SU-DHL-6 (cell line): ENCODE results near the gene GRIK4.

Source experiments
- H2AFZ ChIP-seq: fragments of 200-600 bp; sonication (generic); 2 replicates; pipeline ENCODE4 v1.6.1; 2014; ENCODE audit warnings: low read depth, mild to moderate bottlenecking, moderate library complexity, mixed read lengths, antibody characterized with exemption, low read length; ENCODE audit not compliant: severe bottlenecking
- H3F3A ChIP-seq: fragments of 200-600 bp; shearing (Covaris generic); 2 replicates; pipeline ENCODE4 v1.6.0; 2016; ENCODE audit warnings: antibody characterized with exemption, mild to moderate bottlenecking; ENCODE audit not compliant: insufficient read depth
- H3K27ac ChIP-seq: fragments of 200-600 bp; sonication (generic); 2 replicates; pipeline ENCODE4 v1.5.1; 2016; ENCODE audit warnings: low read depth, mild to moderate bottlenecking, low read length, moderate library complexity, mixed read lengths
- H3K27me3 ChIP-seq: fragments of 200-600 bp; sonication (generic), shearing (Covaris generic); 2 replicates; pipeline ENCODE4 v1.6.0; 2014; ENCODE audit warnings: mild to moderate bottlenecking, low read length
- H3K36me3 ChIP-seq: fragments of 200-600 bp; sonication (generic); 2 replicates; pipeline ENCODE4 v1.6.1; 2014; ENCODE audit warnings: mild to moderate bottlenecking, low read length, mixed read lengths
- H3K4me2 ChIP-seq: fragments of 300-600, 200-600 bp; shearing (Covaris generic), sonication (generic); 2 replicates; pipeline ENCODE4 v1.6.0; 2014; ENCODE audit warnings: low read length, low read depth, mild to moderate bottlenecking; ENCODE audit not compliant: poor library complexity, severe bottlenecking
- H3K4me3 ChIP-seq: fragments of 200-600 bp; sonication (generic); 2 replicates; pipeline ENCODE4 v1.5.1; 2014; ENCODE audit warnings: antibody characterized with exemption, low read length, mild to moderate bottlenecking, mixed read lengths; ENCODE audit not compliant: insufficient read depth, poor library complexity, severe bottlenecking
- H3K79me2 ChIP-seq: fragments of 200-600 bp; sonication (generic); 2 replicates; pipeline ENCODE4 v1.6.1; 2014; ENCODE audit warnings: mild to moderate bottlenecking, low read length, moderate library complexity; ENCODE audit not compliant: insufficient read depth
- H3K9ac ChIP-seq: fragments of 200-600 bp; sonication (generic); 2 replicates; pipeline ENCODE4 v1.7.0; 2014; ENCODE audit warnings: mild to moderate bottlenecking, low read length
- H3K9me2 ChIP-seq: fragments of 200-600 bp; sonication (generic); replicated peaks from 2 replicates; pipeline ENCODE4 v1.6.1; 2014; ENCODE audit warnings: low read length; ENCODE audit not compliant: insufficient read depth
- H3K9me3 ChIP-seq: fragments of 200-600 bp; sonication (generic); 2 replicates; pipeline ENCODE4 v1.6.1; 2014; ENCODE audit warnings: low read length, mixed read lengths; ENCODE audit not compliant: insufficient read depth
- H4K20me1 ChIP-seq: fragments of 200-600 bp; sonication (generic); 2 replicates; pipeline ENCODE4 v1.6.1; 2014; ENCODE audit warnings: low read depth, mild to moderate bottlenecking, antibody characterized with exemption, low read length, moderate library complexity, mixed read lengths
- CTCF ChIP-seq: fragments of 200-600 bp; sonication (generic); IDR thresholded peaks from one replicate; pipeline ENCODE4 v1.5.1; 2017; ENCODE audit warnings: antibody characterized with exemption, mild to moderate bottlenecking, low read length, moderate library complexity; ENCODE audit not compliant: insufficient read depth, poor library complexity, severe bottlenecking
- EZH2phosphoT487 ChIP-seq: fragments of 200-600 bp; sonication (generic), shearing (Covaris generic); conservative IDR thresholded peaks from 2 replicates; pipeline ENCODE4 v1.6.1; 2018; ENCODE audit warnings: mild to moderate bottlenecking, antibody characterized with exemption, low read length, moderate library complexity, mixed read lengths

The GRIK4 gene

GRCh38 chr11:120662071-120662676 is 150.6 kb downstream of the GRIK4 start:
- Histone ChIP-seq H3K79me2 (no peaks in the 10 kb centered on the region), H3K9me2 (no peaks in the 10 kb centered on the region), H4K20me1 (no peaks in the 10 kb centered on the region), H3K27ac (no peak overlapping the region), H3K9me3 (no peaks in the 10 kb centered on the region), H2AFZ (no peak overlapping the region), H3K27me3 (no peaks in the 10 kb centered on the region), H3K4me2 (no peak overlapping the region), H3K4me3 (no peak overlapping the region), H3F3A (no peaks in the 10 kb centered on the region), H3K36me3 (no peaks in the 10 kb centered on the region), H3K9ac (no peak overlapping the region)
- TF ChIP-seq EZH2phosphoT487 (no peak), CTCF (no peak)

DNA sequence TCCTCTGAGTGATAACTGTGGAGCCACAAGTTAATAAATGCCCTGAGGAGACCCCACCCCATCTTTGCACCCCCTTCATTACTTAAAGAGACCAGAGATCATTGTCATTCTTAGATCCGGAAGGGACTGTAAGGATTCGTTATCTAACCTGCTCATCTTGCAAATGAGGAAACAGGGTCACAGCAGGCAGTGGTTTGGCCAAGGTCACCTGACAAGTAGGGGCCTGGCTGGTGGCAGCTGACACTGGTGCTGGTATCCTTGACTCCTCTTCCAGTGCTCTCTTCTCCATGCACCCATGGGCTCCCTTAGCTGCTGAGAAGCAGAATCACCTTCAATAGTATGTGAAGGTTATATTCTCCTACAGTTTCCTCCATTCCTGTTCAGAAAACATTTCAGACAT is 151.6 kb downstream of the GRIK4 start:
- H3K9me2 ChIP-seq = no peaks in the 10 kb centered on the region
- H3K27me3 ChIP-seq = no peaks in the 10 kb centered on the region
- H3K9me3 ChIP-seq = no peaks in the 10 kb centered on the region
- no peak overlapping the region for H3K9ac ChIP-seq
- H4K20me1 ChIP-seq = no peaks in the 10 kb centered on the region
- no peak overlapping the region for H2AFZ ChIP-seq
- no peak overlapping the region for H3K4me3 ChIP-seq
- H3K79me2 ChIP-seq = no peaks in the 10 kb centered on the region
- TF ChIP-seq EZH2phosphoT487 = no peak
- TF ChIP-seq CTCF = no peak
- H3K4me2 ChIP-seq = no peak overlapping the region
- no peaks in the 10 kb centered on the region for H3K36me3 ChIP-seq
- no peak overlapping the region for H3K27ac ChIP-seq
- no peaks in the 10 kb centered on the region for H3F3A ChIP-seq

- Histone ChIP-seq H3K27ac (no peak overlapping the region), H3K9me2 (no peaks in the 10 kb centered on the region), H3K9me3 (no peaks in the 10 kb centered on the region), H3K79me2 (no peaks in the 10 kb centered on the region), H3F3A (no peaks in the 10 kb centered on the region), H3K36me3 (no peaks in the 10 kb centered on the region), H3K9ac (no peak overlapping the region), H3K4me3 (no peak overlapping the region), H3K4me2 (no peak overlapping the region), H2AFZ (no peak overlapping the region), H3K27me3 (no peaks in the 10 kb centered on the region), H4K20me1 (no peaks in the 10 kb centered on the region)
- TF ChIP-seq CTCF (no peak), EZH2phosphoT487 (no peak)
Observed at GRCh38 chr11:120666121-120666639, 154.6 kb downstream of the GRIK4 start.
